Left colon (tissue), 2 donors: ENCODE results near the gene DCAF10. TPM values are rescaled to one million over a fixed set of nuclear protein-coding genes. Genes with fewer than 3 reads are reported as not detected.
"Not testable (repeated sequence)": the region's sequence is repeated elsewhere in the genome, so short reads cannot be mapped to it uniquely, and the experiment has no call there.

Experiments used
- ATAC-seq: fragments of 200-7000 bp; cut with Tn5 transposase; one replicate; pipeline ENCODE4 v1.9.1; 2020; ENCODE audit warnings: mild to moderate bottlenecking, moderate library complexity
- DNase-seq, 2 donors: peaks; one replicate each; pipeline ENCODE4 v3.0.0-alpha.2; 2020
- intact Hi-C, 2 donors: fragments of 100-400 bp; cut with DNase I in 1 of 2; cut with micrococcal nuclease in 1 of 2; formaldehyde crosslinking; loops; one replicate each; pipeline versions ENCODE4 v1.11.2 to v1.14.0; 2022; cut with DNase I, micrococcal nuclease
- total RNA-seq, 2 donors: library from RNA; stranded (reverse); fragmentation: NEBNext Ultra II Directional; extraction: Animal tissue kit (Norgen Biotek cat#: 25700); gene quantifications; one replicate each; pipeline ENCODE4 v1.2.1, GENCODE V29; 2021
- donor health status: DM: no; HTN: no; CAD: no.
- donor health status: DM: yes; HTN: yes; CAD: no.

The DCAF10 gene
- total RNA-seq, 2 donors from 2014 or later, result 21.2 to 26.9 TPM

DNA sequence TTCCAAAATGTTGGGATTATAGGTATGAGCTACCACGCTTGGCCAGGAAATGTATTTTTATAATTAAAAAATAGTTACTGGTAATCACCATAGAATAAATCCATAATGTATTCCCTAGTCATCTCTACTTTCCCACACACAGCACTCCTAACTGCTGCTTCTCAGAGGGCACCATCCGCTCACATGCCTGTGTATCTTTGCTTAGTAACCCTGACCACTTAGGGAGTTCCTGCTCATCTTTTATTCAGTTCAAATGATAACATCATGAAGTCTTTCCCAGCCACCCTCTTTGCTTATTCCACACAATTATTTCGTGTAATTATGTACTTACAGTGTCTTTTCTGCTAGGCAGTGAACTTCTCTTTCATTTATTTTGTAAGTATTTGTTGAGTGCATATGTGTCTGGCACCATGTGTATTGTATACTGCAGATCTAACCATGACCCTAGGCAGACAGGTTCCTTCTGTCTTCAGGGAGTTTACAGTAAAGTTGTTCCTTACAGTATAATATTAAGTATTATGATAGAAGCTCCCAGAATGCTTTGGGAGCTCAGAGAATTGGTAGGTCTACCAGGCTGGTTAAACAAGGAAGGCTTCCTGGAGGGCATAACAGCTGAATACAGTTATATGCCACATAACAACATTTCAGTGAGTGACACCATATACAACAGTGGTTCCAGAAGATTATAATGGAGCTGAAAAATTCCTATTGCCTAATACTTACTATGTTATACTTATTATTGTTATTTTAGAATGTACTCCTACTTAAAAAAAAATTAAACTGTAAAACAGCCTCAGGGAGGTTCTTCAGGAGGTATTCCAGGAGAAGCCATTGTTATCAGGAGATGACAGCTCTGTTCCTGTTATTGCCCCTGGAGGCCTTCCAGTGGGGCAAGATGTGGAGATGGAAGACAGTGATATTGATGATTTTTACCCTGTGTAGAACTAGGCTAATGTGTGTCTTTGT lies 39.2 kb downstream of the DCAF10 start:
- DNase-seq (no peak), ATAC-seq (no peak)
- intact Hi-C loops, result no loop called here

DNA sequence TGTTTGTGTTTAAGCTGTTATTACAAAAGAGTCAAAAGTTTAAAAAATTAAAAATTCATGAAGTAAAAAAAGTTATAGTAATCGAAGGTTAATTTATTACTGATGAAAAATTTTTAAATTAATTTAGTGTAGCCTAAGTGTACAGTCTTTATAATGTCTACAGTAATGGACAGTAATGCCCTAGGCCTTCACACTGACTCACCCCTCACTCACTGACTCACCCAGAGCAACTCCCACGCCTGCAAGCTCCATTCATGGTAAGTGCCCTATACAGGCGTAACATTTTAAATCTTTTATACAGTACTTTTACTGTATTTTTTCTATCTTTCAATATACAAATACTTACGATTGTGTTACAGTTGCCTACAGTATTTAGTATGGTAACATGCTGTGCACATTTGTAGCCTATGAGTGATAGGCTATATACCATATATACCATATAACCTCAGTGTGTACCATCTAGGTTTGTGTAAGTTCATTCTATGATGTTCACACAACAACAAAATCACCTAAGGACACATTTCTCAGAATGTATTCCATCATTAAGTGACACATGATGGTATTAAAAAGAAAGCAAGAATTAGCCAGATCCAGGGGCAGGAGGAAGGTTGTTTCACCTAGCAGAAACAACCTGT lies 40.1 kb downstream of the DCAF10 start:
- ATAC-seq, result no peak
- intact Hi-C loops, result no loop called here

DNA sequence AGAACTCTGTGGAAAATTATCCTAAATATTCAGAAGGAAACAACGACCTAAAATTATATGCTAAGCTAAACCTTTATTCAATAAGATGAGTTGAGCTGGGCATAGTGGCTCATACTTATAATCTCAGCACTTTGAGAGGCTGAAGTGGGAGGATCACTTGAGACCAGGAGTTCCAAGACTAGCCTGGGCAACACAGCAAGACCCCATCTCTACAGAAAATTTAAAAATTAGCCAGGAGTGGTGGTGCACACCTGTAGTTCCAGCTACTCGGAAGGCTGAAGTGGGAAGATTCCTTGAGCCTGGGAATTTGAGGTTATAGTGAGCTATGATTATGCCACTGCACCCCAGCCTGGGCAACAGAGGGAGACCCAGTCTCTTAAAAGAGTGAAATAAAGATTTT lies 51.6 kb downstream of the DCAF10 start:
- no peak for ATAC-seq
- intact Hi-C loops, result no loop called here
- DNase-seq, result no peak

More for the DNA sequence above, 40.1 kb downstream of the DCAF10 start:
- no peak for DNase-seq

DNA sequence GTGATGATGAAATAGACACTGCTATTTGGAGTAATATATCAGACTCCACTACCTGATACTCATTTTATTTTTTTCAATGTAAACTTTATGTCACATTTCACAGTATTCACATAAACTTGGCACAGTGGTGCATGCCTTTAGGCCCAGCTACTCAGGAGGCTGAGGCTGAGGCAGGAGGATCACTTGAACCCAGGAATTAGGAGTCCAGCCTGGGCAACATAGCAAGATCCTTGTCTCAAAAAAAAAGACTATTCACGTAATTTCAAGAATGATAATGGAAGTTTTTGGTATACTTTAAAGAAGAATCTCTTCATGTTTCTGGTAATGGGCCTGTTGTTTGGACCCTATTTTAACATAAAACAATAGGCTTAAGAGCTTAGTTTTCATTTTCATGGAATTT lies 56.0 kb downstream of the DCAF10 start:
- ATAC-seq (no peak), DNase-seq (no peak)
- intact Hi-C loops, result no loop called here

DNA sequence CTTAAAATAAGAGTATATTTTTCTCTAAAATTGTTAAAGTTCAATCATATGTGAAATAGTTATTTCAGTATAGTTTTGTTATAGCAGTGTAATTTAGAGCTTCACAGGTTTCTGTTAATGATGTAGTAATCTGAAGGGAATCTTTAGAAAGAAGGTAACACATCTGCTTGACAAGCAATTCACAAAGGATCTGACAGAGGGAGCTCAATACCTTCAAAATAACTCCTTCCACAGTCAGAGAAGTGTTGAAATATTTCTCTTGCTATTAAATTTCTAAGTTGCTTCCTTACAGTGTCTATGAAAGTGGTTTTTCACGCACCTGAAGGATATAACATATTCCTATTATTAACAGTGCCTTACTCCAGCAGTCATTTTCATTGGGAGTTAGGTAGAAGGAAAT lies 58.4 kb downstream of the DCAF10 start:
- no peak for ATAC-seq
- intact Hi-C loops, result no loop called here
- DNase-seq, result no peak

DNA sequence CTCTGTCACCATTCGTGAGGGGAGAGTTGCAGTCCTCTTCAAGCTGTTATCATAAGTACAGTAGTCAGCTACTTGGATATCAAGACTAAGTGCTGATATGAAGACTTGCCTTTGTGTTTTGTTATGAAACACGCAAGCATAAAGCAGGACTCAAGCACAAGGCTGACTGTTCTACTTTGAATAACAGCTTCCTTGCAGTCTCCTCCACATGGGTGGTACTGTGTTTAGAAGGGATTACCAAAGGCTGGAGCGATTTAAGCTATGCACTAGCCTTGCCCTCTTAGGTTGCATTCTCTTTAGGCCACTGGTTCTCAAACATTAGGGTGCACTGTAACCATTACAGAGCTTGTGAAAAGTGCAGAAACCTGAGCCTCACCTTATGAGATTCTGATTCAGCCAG lies 61.9 kb downstream of the DCAF10 start:
- ATAC-seq, result no peak
- DNase-seq, result no peak
- intact Hi-C loops, result no loop called here

DNA sequence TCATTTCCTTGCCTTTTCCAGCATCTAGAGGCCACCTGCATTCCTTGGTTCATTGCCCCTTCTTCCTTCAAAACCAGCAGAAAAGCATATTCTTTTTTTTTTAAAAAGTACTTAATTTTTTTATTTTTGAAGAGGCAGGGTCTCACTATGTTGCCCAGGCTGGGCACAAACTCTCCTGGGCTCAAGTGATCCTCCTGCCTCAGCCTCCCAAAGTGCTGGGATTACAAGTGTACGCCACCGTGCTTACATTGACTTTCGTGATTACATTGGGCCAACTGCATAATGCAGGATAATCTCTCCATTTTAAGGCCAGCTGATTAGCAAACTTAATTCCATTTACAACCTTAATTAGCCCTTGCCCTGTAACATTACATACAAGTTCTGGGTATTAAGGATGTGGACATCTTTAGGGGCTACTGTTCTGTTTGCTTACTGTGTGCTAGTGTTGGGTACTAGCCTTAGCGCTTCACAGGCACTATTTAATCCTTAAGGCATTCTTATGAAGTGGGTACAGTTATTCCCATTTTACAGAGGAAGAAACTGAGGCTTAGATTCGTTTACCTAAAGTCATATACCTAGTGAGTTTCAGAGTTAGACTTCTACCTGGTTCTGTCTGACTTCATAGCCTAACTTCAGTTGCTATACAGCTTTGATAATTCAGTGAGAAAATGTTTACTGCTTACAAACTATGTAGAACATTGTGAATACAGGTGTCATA lies 69.6 kb downstream of the DCAF10 start:
- ATAC-seq (no peak), DNase-seq (no peak)
- intact Hi-C loops, result no loop called here

DNA sequence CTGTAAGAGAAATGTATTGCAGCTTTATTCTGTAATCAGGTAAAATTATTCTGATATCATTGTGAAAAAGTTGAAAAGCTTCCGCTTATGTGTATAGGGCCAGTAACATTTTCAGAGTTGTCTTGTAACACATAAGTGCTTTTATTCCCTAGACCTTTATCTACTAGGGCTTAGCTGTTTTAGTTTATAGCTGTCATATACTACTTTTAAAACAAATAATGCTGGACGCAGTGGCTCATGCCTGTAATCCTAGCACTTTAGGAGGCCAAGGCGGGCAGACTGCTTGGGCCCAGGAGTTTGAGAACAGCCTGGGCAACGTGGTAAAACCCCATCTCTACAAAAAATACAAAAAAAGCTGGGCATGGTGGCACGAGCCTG lies 70.2 kb downstream of the DCAF10 start:
- DNase-seq (peak in 1 of 2 donors; percentile 19), ATAC-seq (peak; percentile 97)
- intact Hi-C loops, result no loop called here

DNA sequence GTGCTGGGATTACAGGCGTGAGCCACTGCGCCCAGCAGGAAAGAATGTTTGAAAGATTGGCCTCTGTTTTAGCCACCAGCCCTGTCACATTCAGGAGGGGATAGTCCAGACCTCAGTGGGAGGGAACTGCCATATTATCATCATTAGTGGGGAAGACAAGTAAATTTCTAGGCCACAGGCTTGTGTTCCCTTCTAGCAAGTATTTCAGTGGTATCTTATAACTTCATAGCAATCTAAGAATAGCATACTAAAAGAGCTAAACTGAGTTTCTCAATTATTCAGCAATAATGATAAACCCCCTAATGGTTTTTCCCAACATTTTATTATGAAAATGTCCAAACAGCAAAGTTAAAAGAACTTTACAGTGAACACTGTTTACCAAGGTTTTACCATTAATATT lies 73.4 kb downstream of the DCAF10 start:
- ATAC-seq, result no peak
- DNase-seq, result no peak
- intact Hi-C loops, result no loop called here

DNA sequence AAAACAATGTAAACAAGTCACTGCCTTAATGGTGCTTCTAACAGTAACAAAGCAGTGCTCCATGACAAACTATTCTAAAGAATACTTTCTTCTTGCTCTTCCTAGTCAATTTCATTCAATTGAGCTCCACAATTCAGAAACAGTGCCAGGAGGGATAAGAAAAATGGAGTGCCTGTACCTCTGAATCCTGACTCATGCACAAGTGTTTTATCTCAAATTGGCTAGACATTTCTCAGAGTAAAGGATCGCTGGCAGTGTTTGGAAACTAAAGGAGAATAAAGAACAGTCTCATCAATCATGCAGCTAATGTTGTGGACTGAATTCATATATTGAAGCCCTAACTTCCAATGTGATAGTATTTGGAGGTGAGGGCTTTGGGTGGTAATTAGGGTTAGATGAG lies 75.8 kb downstream of the DCAF10 start:
- no peak for ATAC-seq
- DNase-seq, result no peak
- intact Hi-C loops, result no loop called here

DNA sequence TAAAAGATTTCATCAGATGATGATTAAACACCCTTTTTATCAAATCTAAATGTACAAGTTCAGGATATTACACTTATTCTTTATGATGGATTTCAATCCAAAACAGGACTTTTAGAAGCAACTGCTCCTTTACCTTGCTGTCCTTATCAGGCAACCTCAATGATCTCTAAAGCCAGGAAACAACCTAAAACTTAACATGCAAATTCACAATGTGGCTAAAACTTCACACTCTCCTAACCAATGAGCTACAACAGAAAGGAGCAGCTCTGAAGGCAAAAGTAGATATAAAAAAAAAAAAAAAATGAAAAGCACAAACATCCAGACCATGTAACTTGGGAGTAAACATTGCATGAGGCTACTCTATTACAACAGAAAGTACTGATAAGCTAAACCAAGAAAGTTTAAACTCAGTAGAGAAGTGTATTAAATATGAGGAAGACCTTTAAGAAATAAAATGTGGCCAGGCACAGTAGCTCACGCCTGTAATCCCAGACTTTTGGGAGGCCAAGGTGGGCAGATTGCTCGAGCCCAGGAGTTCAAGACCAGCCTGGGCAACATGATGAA lies 80.4 kb downstream of the DCAF10 start:
- DNase-seq (no peak), ATAC-seq (no peak)
- intact Hi-C loops, result no loop called here

DNA sequence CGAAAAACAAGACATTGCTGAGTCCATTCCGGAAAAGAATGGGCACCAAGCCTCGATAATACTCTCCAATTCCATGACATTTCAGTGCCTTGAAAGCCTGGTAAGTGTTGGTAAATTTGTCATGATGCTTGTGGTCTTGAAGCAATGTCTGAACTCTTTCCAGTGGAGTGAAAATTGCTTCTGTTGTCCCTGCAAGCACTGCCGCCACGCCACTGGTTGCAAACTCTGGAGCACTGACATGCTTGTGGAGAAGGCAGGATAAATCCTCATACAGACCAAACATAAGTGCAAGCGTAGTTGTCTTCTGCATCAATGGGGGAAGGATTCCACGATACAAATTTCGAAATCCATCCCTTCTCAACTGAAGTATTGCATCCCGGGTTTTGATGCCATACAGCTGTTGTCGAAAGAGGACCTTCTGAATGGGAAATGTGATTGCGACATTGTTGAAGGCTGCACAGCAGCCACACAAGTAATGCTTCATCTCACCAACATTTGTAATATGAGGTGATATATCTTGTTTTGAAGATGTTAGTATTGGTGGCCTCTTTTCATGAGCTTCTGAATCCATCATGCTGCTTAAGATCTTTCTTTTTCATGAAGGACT lies 87.5 kb downstream of the DCAF10 start:
- intact Hi-C loops, DNase-seq, ATAC-seq: not testable (repeated sequence)

DNA sequence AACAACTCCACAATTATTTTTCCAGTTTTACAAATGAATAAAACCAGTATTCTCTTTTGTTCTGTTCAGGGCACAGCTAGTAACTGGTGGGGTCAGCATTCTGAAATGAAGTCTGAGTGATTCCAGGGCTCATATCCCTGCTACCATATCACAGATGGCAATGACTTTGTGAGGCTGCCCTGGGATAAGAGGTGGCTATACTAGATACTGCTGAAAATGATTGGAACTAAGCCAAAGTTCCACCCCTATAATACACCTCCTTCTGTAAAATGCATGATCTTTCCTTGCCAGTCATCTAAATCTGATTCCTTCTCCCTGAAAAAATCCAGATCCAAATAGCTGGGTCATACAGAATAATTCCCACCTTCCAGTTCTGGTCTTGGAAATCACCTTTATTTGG lies 88.9 kb downstream of the DCAF10 start:
- intact Hi-C loops, result no loop called here
- no peak for ATAC-seq
- no peak for DNase-seq

DNA sequence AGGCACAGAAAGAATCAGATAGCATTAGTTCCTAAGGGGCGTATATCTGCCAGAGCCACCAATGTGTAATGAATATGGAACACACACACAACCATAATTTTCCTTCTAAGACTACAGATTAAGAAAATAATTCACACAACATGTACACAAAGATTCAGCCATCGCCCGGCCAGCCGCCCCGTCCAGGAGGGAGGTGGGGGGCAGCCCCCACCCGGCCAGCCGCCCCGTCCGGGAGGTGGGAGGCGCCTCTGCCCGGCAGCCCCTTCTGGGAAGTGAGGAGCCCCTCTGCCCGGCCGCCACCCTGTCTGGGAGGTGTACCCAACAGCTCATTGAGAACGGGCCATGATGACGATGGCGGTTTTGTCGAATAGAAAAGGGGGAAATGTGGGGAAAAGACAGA lies 90.4 kb downstream of the DCAF10 start:
- DNase-seq, ATAC-seq, intact Hi-C loops: not testable (repeated sequence)

DNA sequence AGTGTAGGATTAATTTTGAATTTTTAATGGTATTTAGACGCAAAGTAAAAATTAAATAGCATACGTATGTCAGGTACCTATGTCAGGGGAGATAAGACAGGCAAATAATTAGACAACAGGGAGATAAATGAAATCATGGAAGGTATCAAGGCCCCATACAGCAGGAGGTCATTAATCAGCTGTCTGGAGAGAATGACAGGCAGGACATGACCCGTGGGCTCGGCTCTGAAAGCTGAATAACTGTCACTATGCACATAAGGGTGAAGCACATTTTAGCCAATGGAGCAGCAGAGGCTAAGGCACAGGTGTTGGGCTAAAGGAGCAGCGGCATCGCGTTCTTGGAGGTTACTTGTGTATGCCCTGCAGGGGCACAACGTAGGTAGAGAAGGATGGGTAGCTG lies 91.5 kb downstream of the DCAF10 start:
- intact Hi-C loops, result no loop called here
- no peak for ATAC-seq
- DNase-seq, result no peak

DNA sequence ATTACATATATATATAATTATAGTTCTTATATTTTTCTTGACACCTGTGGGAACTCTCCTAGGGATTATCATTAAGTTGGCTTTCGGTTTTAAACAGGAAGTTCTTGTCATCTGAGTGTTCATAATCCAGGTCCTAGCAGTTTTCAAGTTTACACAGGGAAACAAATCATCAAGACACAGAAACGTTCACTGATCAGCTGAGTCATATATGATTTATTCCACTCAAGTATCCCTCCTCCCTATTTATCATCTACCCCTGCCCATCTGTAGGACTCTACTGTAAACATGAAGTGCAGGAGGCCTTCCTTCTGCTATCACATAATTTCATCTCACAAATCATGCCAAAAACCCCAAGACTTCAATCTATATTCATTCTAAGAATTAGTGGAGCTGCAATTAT lies 97.1 kb downstream of the DCAF10 start:
- no peak for DNase-seq
- no peak for ATAC-seq
- intact Hi-C loops, result no loop called here

DNA sequence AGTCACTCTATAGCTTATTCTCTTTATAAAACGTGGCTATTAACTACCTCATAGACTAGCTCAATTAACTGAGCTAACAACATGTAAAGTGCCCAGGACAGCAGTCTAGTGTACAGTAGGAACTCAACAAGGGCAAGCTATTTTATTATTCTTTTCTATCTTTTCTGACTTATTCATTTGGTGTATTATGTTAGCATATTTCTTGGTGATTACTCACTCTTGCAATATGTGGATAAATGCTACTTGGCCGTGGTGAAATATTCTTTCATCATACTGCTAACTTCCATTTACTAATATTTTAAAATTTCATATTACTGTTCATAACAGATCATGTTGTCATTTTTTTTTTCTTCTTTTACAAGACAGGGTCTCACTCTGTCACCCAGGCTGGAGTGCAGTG lies 98.4 kb downstream of the DCAF10 start:
- no peak for ATAC-seq
- intact Hi-C loops, result no loop called here
- DNase-seq, result no peak

DNA sequence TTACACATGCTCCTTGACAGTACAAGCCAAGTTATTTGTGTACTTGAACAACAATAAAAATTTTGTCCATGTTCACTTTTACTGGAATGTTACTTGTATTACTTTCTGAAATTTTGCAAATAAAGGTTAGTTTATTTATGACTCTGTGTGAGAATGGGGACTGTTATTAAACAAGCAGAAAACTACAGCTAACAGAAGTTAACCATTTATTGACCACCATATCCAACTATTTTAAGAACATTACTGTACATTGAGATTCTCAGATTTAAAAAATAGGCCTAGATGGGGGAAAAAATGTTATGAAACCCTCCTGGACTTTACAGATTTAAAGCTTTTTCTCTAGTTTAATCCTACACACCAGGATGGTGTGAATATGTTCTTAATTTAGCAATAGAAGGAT lies 101.5 kb downstream of the DCAF10 start:
- DNase-seq (no peak), ATAC-seq (no peak)
- intact Hi-C loops, result loop anchor here in 1 of 2 donors (10.0 kb wide), 1 partner anchor 463 kb away; no protein-coding TSS in a partner anchor
